ENCODE results near the gene HES4. TPM values are rescaled to one million over a fixed set of nuclear protein-coding genes. Genes with fewer than 3 reads are reported as not detected.
A peak's percentile ranks its signal among the peaks of the same experiment; 100 is the strongest.

Gene HES4
- total and polyA plus RNA-seq, 2 of the 13 experiments (the other 11 are each of a cell fraction or from before 2014, with no cell fraction given) = 8.8 to 10.6 TPM

- TF ChIP-seq ZFP91 (CRISPR knock-in tag; IDR thresholded peaks at IDR 0.05; ENCODE audit: borderline replicate concordance) (peak; percentile 62; the same call in 1 of the 2 replicates), GMEB1 (CRISPR knock-in tag; IDR thresholded peaks at IDR 0.05; ENCODE audit: borderline replicate concordance) (0 out of 2 replicates have a peak, but pooled peaks have one; percentile 37), ZMYM3 (CRISPR knock-in tag; IDR thresholded peaks at IDR 0.05) (no peak), SMYD3 (CRISPR knock-in tag; IDR thresholded peaks at IDR 0.05) (no peak), ZNF607 (CRISPR knock-in tag; IDR thresholded peaks at IDR 0.05; ENCODE audit: borderline replicate concordance) (no peak), NR2F2 (IDR thresholded peaks at IDR 0.05; ENCODE audit: borderline replicate concordance, low read depth) (no peak), JUN (CRISPR knock-in tag; IDR thresholded peaks at IDR 0.05) (no peak), JUND (CRISPR knock-in tag; IDR thresholded peaks at IDR 0.05) (0 out of 2 replicates have a peak, but pooled peaks have one; percentile 18), ZNF441 (CRISPR knock-in tag; IDR thresholded peaks at IDR 0.05; ENCODE audit: borderline replicate concordance) (no peak), SNAI1 (CRISPR knock-in tag; IDR thresholded peaks at IDR 0.05; ENCODE audit: borderline replicate concordance) (no peak), JARID2 (CRISPR knock-in tag; IDR thresholded peaks at IDR 0.05; ENCODE audit: insufficient replicate concordance) (no peak), U2AF1 (optimal IDR thresholded peaks at IDR 0.05; ENCODE audit: low read depth, low read length) (no peak), NFIB (CRISPR knock-in tag; IDR thresholded peaks at IDR 0.05; ENCODE audit: borderline replicate concordance) (no peak)
- TF ChIP-seq, protein P1, sequence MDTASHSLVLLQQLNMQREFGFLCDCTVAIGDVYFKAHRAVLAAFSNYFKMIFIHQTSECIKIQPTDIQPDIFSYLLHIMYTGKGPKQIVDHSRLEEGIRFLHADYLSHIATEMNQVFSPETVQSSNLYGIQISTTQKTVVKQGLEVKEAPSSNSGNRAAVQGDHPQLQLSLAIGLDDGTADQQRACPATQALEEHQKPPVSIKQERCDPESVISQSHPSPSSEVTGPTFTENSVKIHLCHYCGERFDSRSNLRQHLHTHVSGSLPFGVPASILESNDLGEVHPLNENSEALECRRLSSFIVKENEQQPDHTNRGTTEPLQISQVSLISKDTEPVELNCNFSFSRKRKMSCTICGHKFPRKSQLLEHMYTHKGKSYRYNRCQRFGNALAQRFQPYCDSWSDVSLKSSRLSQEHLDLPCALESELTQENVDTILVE (CRISPR knock-in tag; IDR thresholded peaks at IDR 0.05) = no peak
- TF ChIP-seq, protein P2, sequence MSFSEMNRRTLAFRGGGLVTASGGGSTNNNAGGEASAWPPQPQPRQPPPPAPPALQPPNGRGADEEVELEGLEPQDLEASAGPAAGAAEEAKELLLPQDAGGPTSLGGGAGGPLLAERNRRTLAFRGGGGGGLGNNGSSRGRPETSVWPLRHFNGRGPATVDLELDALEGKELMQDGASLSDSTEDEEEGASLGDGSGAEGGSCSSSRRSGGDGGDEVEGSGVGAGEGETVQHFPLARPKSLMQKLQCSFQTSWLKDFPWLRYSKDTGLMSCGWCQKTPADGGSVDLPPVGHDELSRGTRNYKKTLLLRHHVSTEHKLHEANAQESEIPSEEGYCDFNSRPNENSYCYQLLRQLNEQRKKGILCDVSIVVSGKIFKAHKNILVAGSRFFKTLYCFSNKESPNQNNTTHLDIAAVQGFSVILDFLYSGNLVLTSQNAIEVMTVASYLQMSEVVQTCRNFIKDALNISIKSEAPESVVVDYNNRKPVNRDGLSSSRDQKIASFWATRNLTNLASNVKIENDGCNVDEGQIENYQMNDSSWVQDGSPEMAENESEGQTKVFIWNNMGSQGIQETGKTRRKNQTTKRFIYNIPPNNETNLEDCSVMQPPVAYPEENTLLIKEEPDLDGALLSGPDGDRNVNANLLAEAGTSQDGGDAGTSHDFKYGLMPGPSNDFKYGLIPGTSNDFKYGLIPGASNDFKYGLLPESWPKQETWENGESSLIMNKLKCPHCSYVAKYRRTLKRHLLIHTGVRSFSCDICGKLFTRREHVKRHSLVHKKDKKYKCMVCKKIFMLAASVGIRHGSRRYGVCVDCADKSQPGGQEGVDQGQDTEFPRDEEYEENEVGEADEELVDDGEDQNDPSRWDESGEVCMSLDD (CRISPR knock-in tag; IDR thresholded peaks at IDR 0.05; ENCODE audit: borderline replicate concordance) = no peak
- TF ChIP-seq, protein P3, sequence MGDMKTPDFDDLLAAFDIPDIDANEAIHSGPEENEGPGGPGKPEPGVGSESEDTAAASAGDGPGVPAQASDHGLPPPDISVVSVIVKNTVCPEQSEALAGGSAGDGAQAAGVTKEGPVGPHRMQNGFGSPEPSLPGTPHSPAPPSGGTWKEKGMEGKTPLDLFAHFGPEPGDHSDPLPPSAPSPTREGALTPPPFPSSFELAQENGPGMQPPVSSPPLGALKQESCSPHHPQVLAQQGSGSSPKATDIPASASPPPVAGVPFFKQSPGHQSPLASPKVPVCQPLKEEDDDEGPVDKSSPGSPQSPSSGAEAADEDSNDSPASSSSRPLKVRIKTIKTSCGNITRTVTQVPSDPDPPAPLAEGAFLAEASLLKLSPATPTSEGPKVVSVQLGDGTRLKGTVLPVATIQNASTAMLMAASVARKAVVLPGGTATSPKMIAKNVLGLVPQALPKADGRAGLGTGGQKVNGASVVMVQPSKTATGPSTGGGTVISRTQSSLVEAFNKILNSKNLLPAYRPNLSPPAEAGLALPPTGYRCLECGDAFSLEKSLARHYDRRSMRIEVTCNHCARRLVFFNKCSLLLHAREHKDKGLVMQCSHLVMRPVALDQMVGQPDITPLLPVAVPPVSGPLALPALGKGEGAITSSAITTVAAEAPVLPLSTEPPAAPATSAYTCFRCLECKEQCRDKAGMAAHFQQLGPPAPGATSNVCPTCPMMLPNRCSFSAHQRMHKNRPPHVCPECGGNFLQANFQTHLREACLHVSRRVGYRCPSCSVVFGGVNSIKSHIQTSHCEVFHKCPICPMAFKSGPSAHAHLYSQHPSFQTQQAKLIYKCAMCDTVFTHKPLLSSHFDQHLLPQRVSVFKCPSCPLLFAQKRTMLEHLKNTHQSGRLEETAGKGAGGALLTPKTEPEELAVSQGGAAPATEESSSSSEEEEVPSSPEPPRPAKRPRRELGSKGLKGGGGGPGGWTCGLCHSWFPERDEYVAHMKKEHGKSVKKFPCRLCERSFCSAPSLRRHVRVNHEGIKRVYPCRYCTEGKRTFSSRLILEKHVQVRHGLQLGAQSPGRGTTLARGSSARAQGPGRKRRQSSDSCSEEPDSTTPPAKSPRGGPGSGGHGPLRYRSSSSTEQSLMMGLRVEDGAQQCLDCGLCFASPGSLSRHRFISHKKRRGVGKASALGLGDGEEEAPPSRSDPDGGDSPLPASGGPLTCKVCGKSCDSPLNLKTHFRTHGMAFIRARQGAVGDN (CRISPR knock-in tag; IDR thresholded peaks at IDR 0.05) = peak; percentile 95
Measured at GRCh38 chr1:1004780-1005697, 5.1 kb upstream of the HES4 start (continued).

Data from HepG2 (cell line).